ENCODE results near the gene GCLC. TPM values are rescaled to one million over a fixed set of nuclear protein-coding genes. Genes with fewer than 3 reads are reported as not detected.
A peak's percentile ranks its signal among the peaks of the same experiment; 100 is the strongest.

Gene GCLC
- total and polyA plus RNA-seq, 9 of the 15 experiments (the other 6 are each of a cell fraction or from before 2014, with no cell fraction given): 3.9 to 20.0 (median 9.4) TPM

GRCh38 chr6:53455678-53456077 is 89.2 kb downstream of the GCLC start:
- intact Hi-C loops (cut with micrococcal nuclease) (no loop called here), in situ Hi-C loops (cut with MboI) (no loop called here)
- H3K4me1 ChIP-seq (replicated peaks in 1 of 2; ENCODE audit: control insufficient read depth in 2 of 2, insufficient read depth in 2 of 2, low read length in 2 of 2): no peaks in the 10 kb centered on the region
- CTCF ChIA-PET (ENCODE audit: low intra/inter-chr PET ratio): no interaction called here
- H3K27me3 ChIP-seq (ENCODE audit: control insufficient read depth in 2 of 2, insufficient read depth in 2 of 2, low read length in 2 of 2): peaks cover 0 to 3% of the 10 kb centered on the region in 2 experiments; a peak in 3 of 5 replicates
- no TSS peak for BruUV-seq (replicated peaks)
- no peaks in the 10 kb centered on the region for H3K9me3 ChIP-seq (replicated peaks; ENCODE audit: control insufficient read depth, insufficient read depth, low read depth, low read length)
- ATAC-seq (no peak), DNase-seq (ENCODE audit: extremely low read depth in 1 of 4, low spot score in 3 of 4) (no peak), FAIRE-seq (no peak)
- TF ChIP-seq MTF1 (CRISPR knock-in tag; IDR thresholded peaks at IDR 0.05; ENCODE audit: borderline replicate concordance) (no peak), HMG20B (CRISPR knock-in tag; IDR thresholded peaks at IDR 0.05) (no peak)
- H3K9ac ChIP-seq (ENCODE audit: insufficient read depth in 1 of 2, low read depth in 2 of 2, low read length in 2 of 2): no peak overlapping the region
- H3K4me2 ChIP-seq (ENCODE audit: insufficient read depth, low read length): no peak overlapping the region
- no peaks in the 10 kb centered on the region for H3K36me3 ChIP-seq (ENCODE audit: control insufficient read depth, insufficient read depth, low read length)
- no peaks in the 10 kb centered on the region for H3K79me2 ChIP-seq (ENCODE audit: control insufficient read depth, insufficient read depth, low read length)
- H4K20me1 ChIP-seq (replicated peaks; ENCODE audit: control insufficient read depth, insufficient read depth, low read length): no peaks in the 10 kb centered on the region
- no peak overlapping the region for H3K4me3 ChIP-seq
- POLR2A ChIA-PET: no interaction called here
- H2AFZ ChIP-seq (ENCODE audit: low read depth, low read length): no peak overlapping the region
- no peak overlapping the region for H3K27ac ChIP-seq (ENCODE audit: extremely low read depth, low read depth, low read length)
- 0% methylated on average over 1 of the region's 1 CpG for WGBS (ENCODE audit: insufficient coverage, low coverage, missing lambda C conversion rate)
- H3K9me1 ChIP-seq (ENCODE audit: control insufficient read depth, insufficient read depth, low read length): no peaks in the 10 kb centered on the region

- TF ChIP-seq RBM25 (IDR thresholded peaks at IDR 0.05; ENCODE audit: low read depth, low read length, severe bottlenecking) (peak; percentile 60), ZNF75A (CRISPR knock-in tag; IDR thresholded peaks at IDR 0.05) (no peak), STAG1 (CRISPR knock-in tag; IDR thresholded peaks at IDR 0.05; ENCODE audit: borderline replicate concordance) (no peak)
Measured at GRCh38 chr6:53451165-53451564, 93.7 kb downstream of the GCLC start.

More at GRCh38 chr6:53451165-53451564, 93.7 kb downstream of the GCLC start:
- no peak overlapping the region for H3K27ac ChIP-seq (ENCODE audit: extremely low read depth, low read depth, low read length)
- H3K9me1 ChIP-seq (ENCODE audit: control insufficient read depth, insufficient read depth, low read length): no peaks in the 10 kb centered on the region
- intact Hi-C loops (cut with micrococcal nuclease) (no loop called here), in situ Hi-C loops (cut with MboI) (no loop called here)
- H2AFZ ChIP-seq (ENCODE audit: low read depth, low read length): no peak overlapping the region
- no peaks in the 10 kb centered on the region for H3K4me1 ChIP-seq (replicated peaks in 1 of 2; ENCODE audit: control insufficient read depth in 2 of 2, insufficient read depth in 2 of 2, low read length in 2 of 2)
- H3K79me2 ChIP-seq (ENCODE audit: control insufficient read depth, insufficient read depth, low read length): no peaks in the 10 kb centered on the region
- H3K36me3 ChIP-seq (ENCODE audit: control insufficient read depth, insufficient read depth, low read length): no peaks in the 10 kb centered on the region
- 0% methylated on average over 3 of the region's 3 CpGs for WGBS (ENCODE audit: insufficient coverage, low coverage, missing lambda C conversion rate)
- H3K4me3 ChIP-seq: no peak overlapping the region
- peaks cover 3 to 15% of the 10 kb centered on the region in 2 experiments for H3K27me3 ChIP-seq (ENCODE audit: control insufficient read depth in 2 of 2, insufficient read depth in 2 of 2, low read length in 2 of 2)
- no peak overlapping the region for H3K9ac ChIP-seq (ENCODE audit: insufficient read depth in 1 of 2, low read depth in 2 of 2, low read length in 2 of 2)
- FAIRE-seq (no peak), ATAC-seq (no peak), DNase-seq (ENCODE audit: extremely low read depth in 1 of 4, low spot score in 3 of 4) (no peak)
- H3K4me2 ChIP-seq (ENCODE audit: insufficient read depth, low read length): no peak overlapping the region
- no TSS peak for BruUV-seq (replicated peaks)
- ChIA-PET POLR2A (interaction anchor here (0.7 kb wide), 1 partner anchor 12 kb away, joined by 3 read pairs; no protein-coding TSS in a partner anchor), CTCF (ENCODE audit: low intra/inter-chr PET ratio) (no interaction called here)
- H4K20me1 ChIP-seq (replicated peaks; ENCODE audit: control insufficient read depth, insufficient read depth, low read length): no peaks in the 10 kb centered on the region
- no peaks in the 10 kb centered on the region for H3K9me3 ChIP-seq (replicated peaks; ENCODE audit: control insufficient read depth, insufficient read depth, low read depth, low read length)

Data from K562 (cell line).